Activated CD8-positive, alpha-beta memory T cell treated with anti-CD3 and anti-CD28 coated beads for 48 hours (primary cell): ENCODE data around the gene MZT2A.
"Not testable (repeated sequence)": the region's sequence is repeated elsewhere in the genome, so short reads cannot be mapped to it uniquely, and the experiment has no call there.

Experiments
- DNase-seq, 3 experiments: peaks; one replicate each; pipeline ENCODE4 v3.0.0-alpha.2; 2020; ENCODE audit warnings: low read depth in 2 of 3, low spot score in 2 of 3

Gene MZT2A

DNA sequence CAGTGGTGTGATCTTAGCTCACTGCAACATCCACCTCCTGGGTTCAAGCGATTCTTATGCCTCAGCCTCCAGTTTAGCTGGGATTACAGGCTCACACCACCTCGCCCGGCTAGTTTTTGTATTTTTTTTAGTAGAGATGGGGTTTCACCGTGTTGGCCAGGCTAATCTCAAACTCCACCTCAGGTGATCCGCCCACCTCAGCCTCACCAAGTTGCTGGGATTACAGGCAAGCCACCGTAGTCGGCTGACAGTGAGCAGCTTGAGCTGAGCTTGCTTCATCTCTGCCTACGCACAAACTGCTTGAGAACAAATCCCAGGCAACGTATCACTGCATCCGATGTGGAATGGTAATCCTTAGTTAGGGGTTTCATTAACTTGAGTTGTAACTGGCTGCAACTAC lies 24.5 kb downstream of the MZT2A start:
- not testable (repeated sequence) for DNase-seq

DNA sequence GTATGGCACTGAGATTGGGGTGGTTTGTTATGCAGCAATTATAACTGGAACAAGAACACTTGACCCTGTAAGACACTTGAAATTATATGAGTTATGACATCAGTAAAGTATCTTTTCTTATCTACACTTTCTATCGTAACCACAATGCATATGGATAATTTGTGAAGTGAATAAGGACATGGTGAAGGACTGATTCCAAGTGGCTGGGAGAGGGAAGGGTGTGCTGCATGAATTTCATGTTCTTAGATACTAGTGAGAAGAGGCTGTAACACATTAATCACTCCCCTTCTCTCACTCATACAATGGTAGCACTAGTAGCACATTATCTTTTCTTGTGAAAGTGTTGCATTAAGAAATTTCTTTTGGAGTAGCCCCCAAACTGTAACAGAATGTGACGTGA lies 37.3 kb downstream of the MZT2A start:
- DNase-seq = not testable (repeated sequence)

DNA sequence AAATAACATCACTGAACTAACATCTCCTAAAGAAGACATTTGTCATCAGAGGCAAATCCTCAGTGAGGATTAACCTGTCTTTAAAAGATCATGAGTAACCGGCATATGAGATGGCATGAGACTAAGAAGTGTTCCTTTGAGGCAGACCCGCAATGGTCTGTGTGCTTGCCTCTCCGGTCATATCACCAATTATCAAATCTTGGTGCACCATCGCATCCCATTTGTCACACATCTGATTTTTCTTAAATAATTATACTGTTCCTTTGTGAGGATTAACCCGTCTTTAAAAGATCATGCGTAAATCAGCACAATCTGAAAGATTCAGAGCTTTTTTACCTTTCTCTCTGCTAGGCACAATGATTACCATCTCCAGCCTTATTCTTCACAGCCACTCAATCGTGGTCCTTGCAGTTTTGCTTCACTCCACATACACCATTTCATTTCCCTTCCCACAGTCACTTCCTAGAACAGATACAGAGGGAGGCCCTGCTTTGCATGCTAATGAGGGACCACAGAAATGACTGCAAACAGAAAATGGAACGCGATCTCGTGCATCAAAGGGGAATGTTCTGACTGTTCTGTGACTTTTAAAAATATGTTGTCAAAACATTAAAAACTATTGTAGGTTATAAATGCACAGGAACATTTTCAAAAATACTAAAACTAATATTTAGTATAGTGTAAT lies 40.8 kb downstream of the MZT2A start:
- not testable (repeated sequence) for DNase-seq

DNA sequence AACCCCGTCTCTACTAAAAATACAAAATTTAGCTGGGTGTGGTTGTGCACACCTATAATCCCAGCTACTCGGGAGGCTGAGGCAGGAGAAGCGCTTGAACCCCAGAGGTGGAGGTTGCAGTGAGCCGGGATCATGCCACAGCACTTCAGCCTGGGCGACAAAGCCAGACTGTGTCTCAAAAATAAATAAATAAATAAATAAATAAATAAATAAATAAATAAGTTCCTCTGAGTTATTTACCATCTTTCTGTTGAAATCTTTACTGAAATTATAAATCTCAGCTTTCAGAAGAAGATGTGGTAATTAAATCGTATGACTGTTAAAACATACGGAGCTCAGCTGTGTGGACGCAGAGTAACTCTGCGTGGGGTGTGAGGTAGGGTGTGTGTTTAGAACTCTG lies 44.2 kb downstream of the MZT2A start:
- not testable (repeated sequence) for DNase-seq

DNA sequence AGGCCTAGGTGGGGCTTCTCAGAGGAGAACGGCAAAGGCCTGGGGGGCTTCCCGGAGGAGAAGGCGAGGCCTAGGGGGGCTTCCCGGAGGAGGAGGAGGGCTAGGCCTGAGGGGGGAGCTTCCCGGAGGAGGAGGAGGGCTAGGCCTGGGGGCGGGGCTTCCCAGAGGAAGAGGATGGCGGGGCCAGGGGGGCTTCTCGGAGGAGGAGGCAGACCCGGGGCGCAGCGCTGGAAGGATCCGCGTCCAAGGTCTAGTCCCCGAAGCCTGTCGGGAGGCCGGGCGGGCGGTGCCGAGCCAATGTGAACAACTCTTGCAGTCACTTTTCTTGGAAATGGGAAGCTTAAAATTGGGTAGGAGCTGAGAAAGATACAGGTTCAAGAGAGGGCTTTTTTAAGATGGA lies 46.3 kb downstream of the MZT2A start:
- DNase-seq = no peak

DNA sequence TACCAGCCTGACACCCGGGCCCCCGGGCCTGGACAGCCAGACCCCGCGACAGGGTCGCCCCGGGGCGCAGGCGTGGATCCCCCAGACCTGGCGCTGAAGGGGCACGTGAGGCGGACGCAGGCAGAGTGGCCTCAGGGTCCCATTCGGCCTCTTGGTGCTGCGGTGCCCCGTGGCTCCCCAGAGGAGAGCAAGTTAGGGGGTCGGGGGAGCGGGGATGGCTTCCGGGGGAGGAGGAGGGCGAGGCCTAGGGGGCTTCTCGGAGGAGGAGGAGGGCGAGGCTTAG lies 46.7 kb downstream of the MZT2A start:
- not testable (repeated sequence) for DNase-seq

DNA sequence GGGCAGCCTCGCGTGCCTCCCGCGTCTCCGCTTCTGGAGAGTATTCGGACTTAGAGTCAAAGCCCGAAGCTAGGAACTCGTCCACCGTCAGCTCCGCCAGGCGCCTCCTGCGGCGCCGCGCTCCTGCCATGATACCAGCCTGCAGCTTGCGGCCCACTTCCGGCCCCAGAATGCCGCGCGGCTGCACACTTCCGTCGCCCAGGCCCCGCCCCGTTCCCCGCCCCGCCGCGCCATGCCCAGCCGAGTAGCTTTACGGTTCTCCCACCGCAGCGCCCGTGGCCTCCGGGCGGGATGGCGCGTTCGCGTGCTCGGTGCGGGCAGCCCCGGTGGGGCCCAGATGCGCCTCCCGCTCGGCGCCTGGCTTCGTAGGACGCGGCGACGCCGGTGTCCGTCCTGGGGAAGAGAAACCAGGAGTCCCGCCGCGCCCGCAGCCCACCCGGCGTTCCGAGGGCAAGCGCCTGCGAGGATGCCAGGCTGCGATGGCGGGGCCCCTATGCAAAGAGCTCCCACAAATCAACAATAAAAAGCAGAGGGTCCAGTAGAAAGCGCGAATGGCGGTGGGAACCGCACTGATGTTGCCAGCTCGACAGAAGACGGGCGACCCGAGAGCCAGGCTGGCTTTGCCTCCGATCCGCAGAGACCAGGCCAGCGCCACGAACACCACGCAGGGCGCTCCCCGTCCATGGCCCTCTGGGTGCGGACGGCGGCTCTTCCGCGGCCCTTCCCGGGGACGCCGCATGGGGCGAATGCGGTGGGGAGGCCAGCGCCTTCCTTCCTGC lies 47.3 kb downstream of the MZT2A start:
- not testable (repeated sequence) for DNase-seq

DNA sequence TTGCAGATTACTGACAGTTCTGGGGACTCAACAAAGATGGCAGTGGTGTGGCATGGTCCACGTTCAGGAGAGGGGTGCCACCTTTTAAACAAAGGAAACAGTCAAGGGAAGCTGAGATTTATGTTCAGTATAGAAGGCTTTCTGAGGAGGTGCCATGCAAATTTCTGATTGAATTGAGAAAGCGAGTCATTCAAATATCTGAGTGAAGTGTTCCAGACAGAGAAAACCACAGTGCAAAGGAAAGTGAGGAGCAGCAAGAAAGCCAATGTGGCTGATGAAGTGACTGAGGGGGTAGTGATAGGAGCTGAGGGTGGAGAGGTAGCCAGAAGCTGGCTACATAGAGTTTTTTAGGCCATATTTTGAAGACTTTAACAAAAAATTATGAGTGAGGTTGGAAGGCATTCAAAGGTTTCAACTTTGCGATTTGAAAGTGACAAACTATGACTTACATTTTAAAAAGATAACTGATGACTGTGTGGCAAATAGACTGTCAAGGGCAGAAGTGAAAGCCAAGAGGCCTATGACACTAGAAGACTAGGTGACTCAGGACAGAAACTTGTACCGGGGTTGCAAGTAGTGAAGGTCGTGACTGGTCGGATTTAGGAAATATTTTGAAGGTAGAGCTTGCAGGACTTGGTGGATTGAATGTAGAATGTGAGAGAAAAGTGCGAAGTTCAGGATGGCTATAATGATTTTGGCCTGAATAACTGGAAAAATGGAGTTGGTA lies 51.3 kb downstream of the MZT2A start:
- not testable (repeated sequence) for DNase-seq
